GM18511 (cell line): ENCODE data around the gene EEFSEC.
A peak's percentile ranks its signal among the peaks of the same experiment; 100 is the strongest.

Source experiments
- ATAC-seq: cut with Tn5 transposase; IDR thresholded peaks from one replicate; pipeline ENCODE4 v1.9.1; 2021; ENCODE audit warnings: mild to moderate bottlenecking, moderate library complexity; ENCODE audit not compliant: unreplicated experiment

Gene EEFSEC

GRCh38 chr3:128421439-128421836 is 268.2 kb downstream of the EEFSEC start:
- no peak for ATAC-seq

DNA sequence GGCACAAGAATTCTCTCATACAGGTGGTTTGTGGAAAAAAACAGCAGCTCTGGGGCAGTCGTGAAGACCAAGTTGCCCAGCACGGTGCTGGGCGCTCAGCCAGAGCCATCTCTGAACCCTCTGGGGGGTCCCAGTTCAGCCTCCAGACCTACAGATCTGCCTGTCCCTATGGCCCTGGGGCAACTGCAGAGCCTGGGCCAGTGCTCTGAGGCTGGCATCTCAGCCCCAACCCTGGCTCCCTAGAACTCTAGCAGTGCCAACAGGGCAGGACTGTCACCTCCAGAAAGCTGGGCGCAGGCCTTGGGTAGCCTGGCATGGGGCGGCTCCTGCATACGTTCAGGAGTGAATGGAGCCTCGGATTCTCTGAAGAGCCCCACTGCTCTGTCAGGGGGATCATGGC is 268.7 kb downstream of the EEFSEC start:
- no peak for ATAC-seq

- ATAC-seq: no peak
These were observed 269.7 kb downstream of the EEFSEC start for GRCh38 chr3:128422762-128423524.

GRCh38 chr3:128423525-128424147 is 270.4 kb downstream of the EEFSEC start:
- ATAC-seq: no peak

- no peak for ATAC-seq
These were observed 271.3 kb downstream of the EEFSEC start for GRCh38 chr3:128424508-128425069.

DNA sequence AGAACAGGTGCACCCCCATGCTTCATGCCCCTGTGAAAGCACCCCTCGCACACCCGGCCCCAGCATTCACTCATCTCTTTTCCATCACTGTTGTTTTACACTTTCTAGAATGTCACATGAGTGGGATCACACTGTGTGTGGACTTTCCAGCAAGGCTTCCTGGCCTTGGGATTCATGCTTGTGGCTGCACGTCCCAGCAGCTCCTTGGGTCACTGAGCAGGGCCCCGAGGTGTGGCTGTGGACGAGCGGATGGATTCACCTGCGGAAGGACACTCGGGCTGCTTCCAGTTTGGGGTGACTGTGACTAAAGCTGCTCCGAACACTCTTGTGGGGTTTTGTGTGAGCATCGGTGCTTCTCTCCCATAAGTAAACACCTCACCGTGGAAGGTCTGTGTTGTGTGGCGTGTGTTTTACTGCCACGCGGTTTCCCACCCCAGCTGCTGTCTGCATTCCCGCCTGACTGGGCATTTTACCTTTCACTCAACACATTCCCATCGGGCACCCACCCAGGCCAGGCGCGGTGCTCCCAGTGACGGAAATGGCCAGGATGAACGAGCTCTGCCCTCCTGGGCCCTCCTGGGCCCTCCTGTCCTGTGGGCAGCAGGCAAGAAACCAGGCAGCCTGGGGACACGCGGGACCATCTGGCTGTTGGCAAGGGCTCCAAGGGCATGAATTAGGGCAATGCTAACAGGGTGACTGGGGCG is 272.0 kb downstream of the EEFSEC start:
- no peak for ATAC-seq

DNA sequence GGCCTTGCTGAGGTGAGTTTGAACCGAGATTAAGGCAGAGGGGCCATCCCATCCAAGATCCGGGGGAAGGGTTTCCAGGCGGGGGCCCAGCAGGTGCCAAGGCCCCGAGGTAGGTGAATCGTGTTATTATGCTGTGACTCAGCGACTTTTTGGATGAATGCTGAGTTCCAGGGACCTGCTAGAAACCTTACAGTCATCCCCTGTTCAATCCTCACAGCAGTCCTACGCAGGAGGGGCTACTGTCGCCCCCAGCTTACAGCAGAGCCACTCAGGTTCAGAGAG is 272.5 kb downstream of the EEFSEC start:
- no peak for ATAC-seq

DNA sequence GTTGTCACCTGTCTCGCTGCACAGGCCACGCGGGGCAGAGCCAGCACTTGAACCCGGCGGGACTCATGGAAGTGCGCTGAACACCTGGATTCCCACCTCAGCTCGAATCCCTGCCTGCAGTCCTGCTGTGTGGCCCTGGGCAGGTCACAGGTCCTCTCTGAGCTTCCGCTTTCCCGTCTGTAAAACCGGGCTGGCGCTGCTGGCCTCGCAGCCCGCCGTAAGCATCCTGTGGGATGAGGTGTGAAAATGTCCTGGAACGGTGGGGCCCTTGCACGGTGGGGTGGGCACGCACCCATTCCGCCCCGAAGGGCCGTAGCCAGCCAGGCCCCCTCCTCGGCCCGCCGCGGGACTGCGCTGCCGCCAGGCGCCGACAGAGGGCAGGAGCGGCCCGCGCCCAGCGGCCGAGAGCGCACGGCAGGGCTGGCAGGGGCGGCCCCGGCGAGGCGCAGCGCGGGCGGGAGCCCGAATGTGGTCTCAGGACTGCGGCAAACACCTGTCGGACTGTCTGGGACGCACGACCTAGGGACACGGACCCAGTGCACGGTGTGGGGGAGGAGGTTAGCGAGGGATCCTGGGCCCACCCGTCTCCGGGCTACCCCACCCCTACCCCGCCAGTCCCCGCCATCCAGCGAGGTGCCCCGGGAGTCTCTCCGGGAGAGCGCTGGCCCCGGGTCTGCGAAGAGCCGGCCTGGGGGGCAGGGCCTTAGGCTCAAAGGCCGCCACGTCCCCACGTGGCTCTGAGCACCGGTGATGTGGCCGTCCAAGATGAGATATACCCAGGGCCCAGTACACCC is 273.0 kb downstream of the EEFSEC start:
- peak; percentile 88 for ATAC-seq

DNA sequence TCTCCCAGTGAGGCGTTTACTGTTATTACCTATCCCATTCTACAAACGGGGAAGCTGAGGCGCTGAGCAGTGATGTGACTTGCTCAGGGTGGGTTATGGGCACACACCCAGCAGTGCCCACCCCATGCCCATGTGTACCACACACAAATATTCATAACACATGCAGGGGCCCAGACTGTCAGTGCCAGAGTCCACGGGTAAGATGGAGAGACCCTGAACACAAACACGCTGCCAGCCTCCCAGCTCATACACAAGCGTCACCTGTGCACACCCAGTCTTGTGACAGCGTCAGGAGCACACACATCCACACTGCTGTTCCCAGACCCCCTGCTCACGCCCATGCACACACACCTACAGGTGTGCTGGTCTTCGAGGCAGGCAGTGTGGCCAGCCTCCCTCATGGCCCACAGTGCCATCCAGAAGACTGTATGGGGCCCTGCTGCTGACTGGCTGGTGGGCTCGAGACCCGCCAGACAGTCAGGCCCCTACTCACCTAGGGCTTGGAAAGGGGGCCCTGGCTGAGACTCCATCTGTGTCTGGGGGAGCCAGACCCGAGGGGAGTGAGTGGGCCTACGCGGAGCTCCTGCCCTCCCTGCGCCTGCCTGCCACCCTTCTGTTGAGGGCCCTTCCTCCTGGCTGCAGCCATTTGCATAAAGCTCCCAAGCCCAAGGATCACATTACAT is 274.0 kb downstream of the EEFSEC start:
- no peak for ATAC-seq

- no peak for ATAC-seq
These were observed 274.9 kb downstream of the EEFSEC start for GRCh38 chr3:128427872-128428822.

GRCh38 chr3:128429275-128429674 is 276.0 kb downstream of the EEFSEC start:
- ATAC-seq: no peak

GRCh38 chr3:128429751-128430150 is 276.5 kb downstream of the EEFSEC start:
- no peak for ATAC-seq

DNA sequence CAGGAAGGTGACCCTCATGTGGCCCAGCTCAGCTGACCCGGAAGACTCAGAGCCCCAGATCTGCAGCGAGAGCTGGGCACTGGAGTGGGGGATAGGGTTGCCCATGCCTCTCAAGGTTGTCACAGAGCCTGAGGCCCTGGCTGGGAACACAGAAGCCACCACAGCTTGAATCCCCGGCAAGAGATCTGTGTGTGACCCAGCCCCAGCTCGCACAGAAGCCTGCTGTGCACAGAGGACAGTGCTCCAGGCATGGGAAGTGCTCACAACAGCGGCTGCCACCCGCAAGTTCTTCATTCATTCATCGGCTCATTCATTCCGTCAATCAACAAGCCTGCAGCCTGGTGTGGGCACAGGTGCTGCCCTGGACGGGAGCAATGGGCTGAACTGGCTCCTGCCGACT is 277.0 kb downstream of the EEFSEC start:
- ATAC-seq: no peak

DNA sequence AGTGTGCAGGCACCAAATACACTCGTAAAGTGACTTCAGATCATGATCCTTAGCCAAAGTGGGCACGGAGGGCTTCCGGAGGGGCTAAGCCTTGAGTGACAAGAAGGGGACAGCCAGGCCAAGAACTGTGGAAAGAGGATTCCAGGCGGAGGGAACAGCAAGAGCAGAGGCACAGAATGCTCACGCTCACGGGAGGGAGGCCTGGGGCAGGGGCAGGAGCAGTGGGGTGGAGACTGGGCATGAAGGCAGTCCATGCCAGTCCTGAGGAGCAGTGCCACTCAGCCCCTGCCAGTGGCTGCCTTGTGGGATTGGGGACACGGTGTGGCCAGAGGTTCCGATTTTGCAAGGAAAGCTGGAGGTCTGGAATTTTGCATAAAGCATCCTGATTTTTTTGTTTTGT is 277.4 kb downstream of the EEFSEC start:
- ATAC-seq: no peak

DNA sequence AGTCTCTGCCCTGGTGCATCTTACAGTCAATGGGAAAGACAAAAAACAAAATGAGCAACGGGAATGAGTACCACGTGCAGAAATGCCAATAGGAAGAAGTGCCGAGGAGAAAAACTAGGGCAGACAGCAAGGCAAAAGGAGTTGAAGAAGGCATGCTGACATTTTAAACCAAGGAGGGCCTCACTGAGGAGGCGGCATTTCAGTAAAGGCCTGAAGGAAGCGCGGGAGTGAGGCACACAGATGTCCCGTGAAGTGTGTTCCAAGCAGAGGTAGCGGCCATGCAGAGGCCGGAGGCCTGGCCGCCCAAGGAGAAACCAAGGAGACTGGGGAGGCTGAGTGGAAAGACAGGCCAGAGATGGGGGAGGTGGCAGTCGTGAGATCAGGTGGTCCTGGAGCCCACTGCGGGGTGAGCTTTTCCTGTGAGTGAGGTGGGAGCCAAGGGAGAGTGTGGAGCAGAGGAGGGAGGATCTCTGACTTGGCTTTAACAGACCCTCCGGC is 278.6 kb downstream of the EEFSEC start:
- ATAC-seq: no peak

DNA sequence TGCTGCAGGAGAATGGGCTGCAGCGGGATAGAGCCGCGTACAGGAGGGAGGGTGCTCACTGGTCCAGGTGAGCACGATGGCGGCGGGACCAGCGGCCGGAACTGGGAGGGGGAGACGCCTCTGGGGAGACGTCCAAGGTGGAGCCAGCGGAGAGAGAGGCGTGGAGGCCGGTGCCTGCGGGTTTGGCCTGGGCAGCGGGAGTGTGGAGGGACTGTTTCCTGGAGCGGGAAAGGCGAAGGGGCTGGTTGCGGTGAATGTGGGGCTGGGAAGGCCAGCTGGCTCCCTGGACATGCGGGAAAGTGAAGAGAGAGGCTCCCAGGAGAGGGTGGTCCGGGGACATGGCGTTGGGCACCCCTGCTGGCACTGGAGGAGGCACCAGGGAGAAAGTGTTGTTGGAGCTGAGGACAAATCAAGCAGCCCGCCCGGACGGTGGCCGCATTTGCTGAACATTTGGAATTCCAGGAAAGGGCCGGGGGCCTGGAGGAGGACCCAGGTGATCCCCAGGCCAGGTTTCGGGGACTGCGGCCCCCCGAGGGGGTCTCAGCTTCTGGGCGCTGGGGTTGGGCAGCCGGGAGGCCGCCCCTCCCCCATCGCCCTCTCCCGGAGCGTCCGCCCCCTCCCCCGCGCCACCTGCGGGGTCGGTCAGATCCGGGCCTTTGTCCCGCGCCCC is 279.2 kb downstream of the EEFSEC start:
- ATAC-seq: no peak

GRCh38 chr3:128432971-128433836 is 279.9 kb downstream of the EEFSEC start:
- ATAC-seq: no peak

DNA sequence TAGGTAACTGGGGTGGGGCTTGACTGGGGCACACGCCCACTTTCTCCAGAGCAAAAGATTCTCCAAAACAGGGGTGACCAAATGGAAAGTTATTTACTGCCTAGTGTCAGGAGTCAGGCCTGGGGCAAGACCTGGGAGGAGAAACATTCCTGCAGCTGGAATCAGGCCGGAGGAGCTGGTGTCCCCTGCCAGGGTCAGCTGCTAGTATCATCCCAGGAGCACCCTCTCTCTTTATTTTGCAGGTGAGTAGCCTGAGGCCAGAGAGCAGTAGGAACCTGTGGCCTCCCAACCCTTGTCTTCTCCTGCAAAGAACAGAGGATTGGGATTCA is 280.5 kb downstream of the EEFSEC start:
- ATAC-seq: no peak
